Suprapubic skin (tissue), 4 donors: Measurements from ENCODE around the gene MSMP.

Source experiments
- CTCF ChIP-seq, 2 donors: fragments of 200-600 bp in 1 of 2; fragments of 450-650 bp in 1 of 2; sonication (generic) in 1 of 2; IDR thresholded peaks; one replicate each; pipeline ENCODE4 v1.5.1; 2016 to 2019; ENCODE audit warnings: antibody characterized with exemption in 2 of 2, mild to moderate bottlenecking in 1 of 2, moderate library complexity in 1 of 2
- EP300 ChIP-seq: sonication (generic); formaldehyde crosslinking; IDR thresholded peaks from one replicate; pipeline ENCODE4 v1.6.1; 2017; ENCODE audit warnings: antibody characterized with exemption
- POLR2A ChIP-seq, 2 donors: fragments of 450-650 bp; IDR thresholded peaks; one replicate each; pipeline ENCODE4 v1.6.1; 2017; ENCODE audit warnings: antibody characterized with exemption in 2 of 2, mild to moderate bottlenecking in 2 of 2, moderate library complexity in 2 of 2
- POLR2AphosphoS5 ChIP-seq, 3 donors: sonication (generic); formaldehyde crosslinking; IDR thresholded peaks; one replicate each; pipeline ENCODE4 v1.6.1; 2017; ENCODE audit warnings: antibody characterized with exemption in 3 of 3

DNA sequence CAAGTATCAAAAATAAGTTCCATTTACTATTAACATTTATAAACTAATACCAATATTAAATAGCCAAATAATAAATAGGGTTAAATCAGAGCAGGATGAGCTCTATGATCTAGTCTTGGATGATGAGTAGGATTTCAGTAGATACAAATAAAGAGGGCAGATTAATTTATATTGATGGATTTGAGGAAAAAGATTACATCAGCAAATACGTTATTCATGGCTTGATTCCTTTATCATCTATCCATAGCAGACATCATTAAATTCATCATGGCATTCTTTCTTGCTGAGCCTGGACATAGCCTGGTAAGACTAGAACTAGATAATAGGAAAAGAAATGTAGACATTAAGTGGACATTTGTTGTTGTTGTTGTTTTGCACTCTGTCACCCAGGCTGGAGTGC is 13.4 kb upstream of the MSMP start:
- TF ChIP-seq CTCF (IDR thresholded peaks at IDR 0.05) (no peak), EP300 (no peak), POLR2AphosphoS5 (IDR thresholded peaks at IDR 0.05) (no peak), POLR2A (IDR thresholded peaks at IDR 0.05) (no peak)
